Body of pancreas (tissue), 4 donors: Measurements from ENCODE around the gene ZBTB48. TPM values are rescaled to one million over a fixed set of nuclear protein-coding genes. Genes with fewer than 3 reads are reported as not detected.
A peak's percentile ranks its signal among the peaks of the same experiment; 100 is the strongest.

Source experiments
- ATAC-seq: fragments of 150-250 bp; one replicate; pipeline ENCODE4 v1.9.1; 2016
- DNase-seq, 4 donors: peaks; one replicate each; pipeline ENCODE4 v3.0.0-alpha.2; 2019
- H3K27ac ChIP-seq, 4 donors: fragments of 200-600 bp; sonication (generic); 1 replicate in 3 of 4; 2 replicates in 1 of 4; pipeline versions ENCODE4 v1.5.1 to v1.6.1; 2016 to 2019; ENCODE audit warnings: mild to moderate bottlenecking in 1 of 4, mixed read lengths in 1 of 4, moderate library complexity in 1 of 4
- H3K27me3 ChIP-seq, 2 donors: fragments of 200-600 bp; sonication (generic); one replicate each; pipeline ENCODE4 v1.6.0; 2016; ENCODE audit warnings: mild to moderate bottlenecking in 1 of 2
- H3K36me3 ChIP-seq, 2 donors: fragments of 200-600 bp; sonication (generic); replicated peaks in 1 of 2; 2 replicates each; pipeline ENCODE4 v1.5.1; 2016; ENCODE audit warnings: low read depth in 2 of 2; ENCODE audit not compliant: insufficient read depth in 1 of 2
- H3K4me1 ChIP-seq: fragments of 200-600 bp; sonication (generic); one replicate; pipeline ENCODE4 v1.6.0; 2016
- H3K4me3 ChIP-seq, 2 donors: fragments of 200-600 bp; sonication (generic); 1 replicate in 1 of 2; 2 replicates in 1 of 2; pipeline ENCODE4 v1.5.1; 2016 to 2019
- H3K9me3 ChIP-seq, 3 donors: fragments of 200-600 bp; sonication (generic); 1 replicate in 2 of 3; 2 replicates in 1 of 3; pipeline ENCODE4 v1.5.1; 2016
- CTCF ChIP-seq, 7 experiments: fragments of 450-650 bp in 4 of 7; fragments of 200-600 bp in 3 of 7; sonication (generic) in 3 of 7; IDR thresholded peaks; one replicate each; pipeline ENCODE4 v1.5.1; 2016 to 2019; ENCODE audit warnings: antibody characterized with exemption in 7 of 7
- POLR2A ChIP-seq, 3 donors: fragments of 450-650 bp; IDR thresholded peaks; one replicate each; pipeline ENCODE4 v1.6.1; 2016; ENCODE audit warnings: antibody characterized with exemption in 3 of 3, mild to moderate bottlenecking in 2 of 3
- WGBS, 2 donors: methylation state at CpG; one replicate each; pipeline ENCODE4 v1.1.5; 2017; 5-methylcytosine and 5-hydroxymethylcytosine counted together
- intact Hi-C: fragments of 100-400 bp; cut with DNase I; formaldehyde crosslinking; loops from one replicate; pipeline ENCODE4 v1.15.1; 2023
- total RNA-seq, 2 donors: library from RNA; depleted of rRNA; stranded (reverse); fragments of >200 nt; gene quantifications; one replicate each; pipeline ENCODE4 v1.1.0, GENCODE V29; 2016

Gene ZBTB48
- total RNA-seq, 2 donors from 2014 or later, result 17.4 to 37.6 TPM

GRCh38 chr1:6612641-6613360 lies 33.0 kb downstream of the ZBTB48 start:
- peak overlapping the region; percentile 76 to 90 (median 88) for H3K27ac ChIP-seq
- intact Hi-C loops, result no loop called here
- peak; percentile 66 for ATAC-seq
- H3K36me3 ChIP-seq, result no peaks in the 10 kb centered on the region
- TF ChIP-seq POLR2A (IDR thresholded peaks at IDR 0.05) (peak in 2 of 3 donors; percentile 51 to 61), CTCF (IDR thresholded peaks at IDR 0.05) (peak in 2 of 7 experiments; percentile 12 to 22)
- no peaks in the 10 kb centered on the region for H3K9me3 ChIP-seq
- 0% methylated on average over 16 to 44 of the region's 67 CpGs for WGBS, 2 donors
- no peaks in the 10 kb centered on the region for H3K27me3 ChIP-seq
- peak; percentile 53 to 59 (median 57) for DNase-seq
- peak overlapping the region; percentile 59 to 71 for H3K4me3 ChIP-seq
- peaks cover 23% of the 10 kb centered on the region for H3K4me1 ChIP-seq

GRCh38 chr1:6613361-6614018 lies 33.7 kb downstream of the ZBTB48 start, which contains the start of gene PHF13:
TSS of gene PHF13 (plus strand) at chr1:6613731. CDS start at chr1:6614067, 336 bp downstream.
- 0% methylated on average over 45 of the region's 84 CpGs; no CpG with 5 or more reads in 1 of the 2 donors for WGBS, 2 donors
- Histone ChIP-seq H3K27ac (peak within 1 kb of the TSS; percentile 76 to 90 (median 88)), H3K4me3 (peak within 1 kb of the TSS; percentile 59 to 92), H3K9me3 (no peaks in the 10 kb centered on the region), H3K4me1 (peaks cover 23% of the 10 kb centered on the region), H3K36me3 (no peaks in the 10 kb centered on the region), H3K27me3 (no peaks in the 10 kb centered on the region)
- ATAC-seq, result peak; percentile 95
- peak; percentile 99 to 100 (median 99) for DNase-seq
- intact Hi-C loops, result no loop called here
- TF ChIP-seq POLR2A (IDR thresholded peaks at IDR 0.05), result peak in 2 of 3 donors; percentile 30 to 64
- TF ChIP-seq CTCF (IDR thresholded peaks at IDR 0.05), result no peak

GRCh38 chr1:6614019-6614928 lies 34.5 kb downstream of the ZBTB48 start:
- ATAC-seq (peak; percentile 0), DNase-seq (peak; percentile 42 to 61 (median 51))
- H3K36me3 ChIP-seq, result no peaks in the 10 kb centered on the region
- H3K4me3 ChIP-seq, result peak overlapping the region; percentile 52 to 92
- H3K9me3 ChIP-seq, result no peaks in the 10 kb centered on the region
- H3K4me1 ChIP-seq, result peaks cover 23% of the 10 kb centered on the region
- intact Hi-C loops, result no loop called here
- WGBS, 2 donors, result 0 to 1% methylated on average over 2 to 57 of the region's 117 CpGs
- H3K27ac ChIP-seq, result peak overlapping the region; percentile 76 to 88 (median 82)
- H3K27me3 ChIP-seq, result no peaks in the 10 kb centered on the region
- no peak for TF ChIP-seq CTCF (IDR thresholded peaks at IDR 0.05)
- TF ChIP-seq POLR2A (IDR thresholded peaks at IDR 0.05), result no peak

- WGBS, 2 donors, result 2 to 4% methylated on average over 29 to 69 of the region's 82 CpGs
- ATAC-seq, result no peak
Measured at GRCh38 chr1:6614929-6615785, 35.4 kb downstream of the ZBTB48 start.

More at GRCh38 chr1:6614929-6615785, 35.4 kb downstream of the ZBTB48 start:
- Histone ChIP-seq H3K36me3 (peaks cover 0 to 2% of the 10 kb centered on the region in 2 donors), H3K27ac (peak overlapping the region; percentile 53 to 88 (median 78)), H3K27me3 (no peaks in the 10 kb centered on the region), H3K4me3 (peak overlapping the region; percentile 52 to 92), H3K4me1 (peaks cover 23% of the 10 kb centered on the region), H3K9me3 (no peaks in the 10 kb centered on the region)
- intact Hi-C loops, result no loop called here
- DNase-seq, result peak in 1 of 4 donors; percentile 35
- TF ChIP-seq CTCF (IDR thresholded peaks at IDR 0.05) (no peak), POLR2A (IDR thresholded peaks at IDR 0.05) (no peak)
